Bronchial epithelial cell (primary cell): Measurements from ENCODE around the gene APOA4. TPM values are rescaled to one million over a fixed set of nuclear protein-coding genes. Genes with fewer than 3 reads are reported as not detected.

Experiments
- DNase-seq: peaks from one replicate; pipeline ENCODE4 v3.0.0-alpha.2; 2010; ENCODE audit warnings: low read depth
- FAIRE-seq: peaks from 2 replicates; lab custom pipeline; 2011; peaks lifted over from hg19 to GRCh38; lab: Jason Lieb, UNC
- H3K27me3 ChIP-seq: 2 replicates; pipeline ENCODE4 v1.5.1; 2011; ENCODE audit warnings: low read length; ENCODE audit not compliant: control insufficient read depth, insufficient read depth
- H3K36me3 ChIP-seq: 2 replicates; pipeline ENCODE4 v1.5.1; 2011; ENCODE audit warnings: low read length; ENCODE audit not compliant: control insufficient read depth, insufficient read depth
- H3K4me3 ChIP-seq: 2 replicates; pipeline ENCODE4 v1.5.1; 2011; ENCODE audit warnings: mild to moderate bottlenecking, low read depth, low read length, control low read depth
- total RNA-seq: library from RNA; depleted of rRNA; stranded (reverse); fragments of >200 nt; gene quantifications from 2 replicates; pipeline ENCODE4 v1.2.1, GENCODE V29; 2014
- TF ChIP-seq, protein P1 (sequence below): IDR thresholded peaks from 2 replicates; pipeline ENCODE4 v1.5.1; 2011; ENCODE audit warnings: mild to moderate bottlenecking, moderate library complexity, low read length, control low read depth, inconsistent platforms; ENCODE audit not compliant: insufficient read depth, severe bottlenecking

Gene APOA4
- total RNA-seq, 1 donor from 2014 or later, result not detected

DNA sequence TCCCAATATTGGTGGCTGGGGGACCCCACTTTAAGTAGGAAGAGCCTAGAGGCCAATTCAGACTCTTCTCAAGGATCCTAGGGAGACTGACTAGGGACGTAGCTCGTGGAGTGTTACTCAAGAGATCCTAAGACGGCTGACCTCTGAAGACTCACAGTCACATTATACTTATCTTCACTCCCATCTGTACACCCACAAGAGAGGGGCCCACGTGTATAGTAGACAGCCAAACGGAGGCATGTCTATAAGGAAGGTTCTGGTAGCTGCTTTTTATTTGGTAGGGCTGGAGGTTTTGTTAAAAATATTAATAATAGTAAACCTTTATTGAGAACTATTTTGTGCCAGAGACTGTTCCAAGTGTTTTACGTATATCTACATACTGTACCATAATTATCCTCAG lies 37.2 kb upstream of the APOA4 start:
- FAIRE-seq, result no peak
- TF ChIP-seq, protein P1, sequence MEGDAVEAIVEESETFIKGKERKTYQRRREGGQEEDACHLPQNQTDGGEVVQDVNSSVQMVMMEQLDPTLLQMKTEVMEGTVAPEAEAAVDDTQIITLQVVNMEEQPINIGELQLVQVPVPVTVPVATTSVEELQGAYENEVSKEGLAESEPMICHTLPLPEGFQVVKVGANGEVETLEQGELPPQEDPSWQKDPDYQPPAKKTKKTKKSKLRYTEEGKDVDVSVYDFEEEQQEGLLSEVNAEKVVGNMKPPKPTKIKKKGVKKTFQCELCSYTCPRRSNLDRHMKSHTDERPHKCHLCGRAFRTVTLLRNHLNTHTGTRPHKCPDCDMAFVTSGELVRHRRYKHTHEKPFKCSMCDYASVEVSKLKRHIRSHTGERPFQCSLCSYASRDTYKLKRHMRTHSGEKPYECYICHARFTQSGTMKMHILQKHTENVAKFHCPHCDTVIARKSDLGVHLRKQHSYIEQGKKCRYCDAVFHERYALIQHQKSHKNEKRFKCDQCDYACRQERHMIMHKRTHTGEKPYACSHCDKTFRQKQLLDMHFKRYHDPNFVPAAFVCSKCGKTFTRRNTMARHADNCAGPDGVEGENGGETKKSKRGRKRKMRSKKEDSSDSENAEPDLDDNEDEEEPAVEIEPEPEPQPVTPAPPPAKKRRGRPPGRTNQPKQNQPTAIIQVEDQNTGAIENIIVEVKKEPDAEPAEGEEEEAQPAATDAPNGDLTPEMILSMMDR, result no peak
- Histone ChIP-seq H3K36me3 (peaks cover 9% of the 10 kb centered on the region), H3K27me3 (no peaks in the 10 kb centered on the region), H3K4me3 (no peak overlapping the region)
- no peak for DNase-seq

DNA sequence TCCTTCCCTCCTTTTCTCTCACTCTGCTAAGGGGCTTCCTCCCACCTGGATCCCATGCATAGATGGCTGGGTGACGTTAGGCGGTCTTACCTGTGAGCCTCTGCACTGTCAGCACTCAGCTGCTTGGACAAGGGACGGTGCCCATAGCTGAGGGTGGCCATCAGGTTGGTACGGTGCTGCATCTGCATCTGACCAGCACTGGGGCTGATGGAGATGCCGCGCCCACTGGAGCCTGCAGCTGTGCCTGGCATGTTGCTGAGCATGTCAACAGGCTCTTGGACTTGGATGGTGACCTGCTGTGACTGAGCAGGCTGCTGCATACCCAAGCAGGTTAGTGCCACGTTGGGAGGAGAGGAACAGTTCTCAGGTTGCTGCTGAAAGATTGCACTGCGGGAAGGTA lies 36.1 kb upstream of the APOA4 start:
- Histone ChIP-seq H3K36me3 (peaks cover 9% of the 10 kb centered on the region), H3K4me3 (no peak overlapping the region), H3K27me3 (no peaks in the 10 kb centered on the region)
- TF ChIP-seq, protein P1, result no peak
- no peak for DNase-seq
- FAIRE-seq, result no peak

DNA sequence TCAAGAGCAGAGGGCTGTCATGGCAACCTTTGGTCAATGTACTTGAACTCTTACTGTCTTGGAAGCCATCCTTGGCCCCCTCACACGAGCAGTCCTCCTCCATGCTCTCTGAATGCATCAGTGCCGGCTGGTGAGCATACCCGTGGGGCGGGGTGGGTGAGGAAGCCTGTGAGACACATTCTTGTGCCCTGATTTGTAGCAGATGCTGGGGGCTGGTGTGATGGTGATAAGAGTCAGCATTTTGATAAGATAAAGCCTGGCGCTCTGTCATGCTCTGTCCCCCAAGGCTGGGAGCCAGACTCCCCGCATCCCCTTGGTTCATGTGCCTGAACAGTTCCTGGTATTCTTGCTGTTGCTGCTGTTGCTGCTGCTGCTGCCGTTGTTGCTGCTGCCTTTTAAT lies 34.8 kb upstream of the APOA4 start:
- DNase-seq, result no peak
- no peak for FAIRE-seq
- Histone ChIP-seq H3K27me3 (no peaks in the 10 kb centered on the region), H3K36me3 (peaks cover 9% of the 10 kb centered on the region), H3K4me3 (no peak overlapping the region)
- TF ChIP-seq, protein P1, result no peak

DNA sequence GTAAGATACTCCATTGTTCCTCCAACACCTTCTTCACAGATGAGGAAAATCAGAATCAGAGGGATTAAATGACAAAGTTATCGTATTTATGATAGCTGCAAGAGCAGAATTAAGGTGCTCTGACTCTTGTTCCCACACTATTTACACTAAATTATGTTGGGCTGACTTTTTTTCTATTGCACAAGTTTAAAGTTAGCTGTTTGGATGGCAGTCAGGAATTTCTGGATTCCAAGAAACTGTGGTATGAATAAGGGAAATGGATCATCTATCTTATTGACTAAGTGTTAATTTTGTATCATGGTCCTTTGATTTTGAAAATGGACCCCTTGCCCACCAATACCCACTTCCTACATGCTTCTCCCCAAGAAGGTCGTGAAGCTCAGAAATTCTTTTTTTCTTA lies 34.2 kb upstream of the APOA4 start:
- DNase-seq, result no peak
- TF ChIP-seq, protein P1, result no peak
- peaks cover 9% of the 10 kb centered on the region for H3K36me3 ChIP-seq
- no peaks in the 10 kb centered on the region for H3K27me3 ChIP-seq
- H3K4me3 ChIP-seq, result no peak overlapping the region
- FAIRE-seq, result no peak

DNA sequence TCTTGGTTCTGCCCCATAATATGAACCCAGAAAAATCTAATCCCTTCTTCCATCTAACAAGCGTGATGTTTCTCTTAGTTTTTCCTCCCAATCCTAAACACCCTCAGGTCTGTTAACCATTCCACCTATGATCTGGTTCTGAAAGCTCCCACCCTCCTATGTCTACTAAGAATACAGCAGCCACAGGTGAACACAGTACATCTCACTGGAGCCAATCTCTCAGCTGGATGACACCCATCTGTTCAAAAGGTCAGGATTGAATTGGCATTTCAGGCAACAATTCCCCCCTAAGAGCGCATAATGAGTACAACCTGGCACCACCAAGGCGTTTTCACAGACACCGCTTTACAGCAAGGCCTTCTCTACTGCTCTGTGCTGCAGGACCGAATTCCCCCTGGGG lies 33.3 kb upstream of the APOA4 start:
- peaks cover 9% of the 10 kb centered on the region for H3K36me3 ChIP-seq
- TF ChIP-seq, protein P1, result no peak
- DNase-seq (no peak), FAIRE-seq (no peak)
- H3K27me3 ChIP-seq, result no peaks in the 10 kb centered on the region
- H3K4me3 ChIP-seq, result no peak overlapping the region

DNA sequence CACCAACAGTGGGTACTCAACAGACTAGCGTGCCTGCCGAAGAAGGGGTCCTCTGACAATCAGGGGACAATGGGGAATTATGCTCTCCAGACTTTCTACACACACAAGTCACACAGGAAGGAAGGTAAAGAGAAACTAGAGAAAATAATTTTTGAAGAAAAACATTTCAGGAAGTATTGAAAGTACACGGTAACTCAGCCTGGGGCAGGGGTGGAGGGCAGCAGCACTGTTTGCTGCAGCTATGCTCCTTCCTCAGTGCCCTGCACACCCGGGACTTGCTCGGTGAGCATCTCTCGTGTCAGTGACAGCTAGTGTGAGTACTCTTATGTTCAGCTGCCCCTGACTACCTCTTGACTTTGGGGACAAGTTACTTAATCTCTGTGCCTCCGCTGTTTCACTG lies 32.3 kb upstream of the APOA4 start:
- TF ChIP-seq, protein P1, result no peak
- FAIRE-seq, result no peak
- no peak for DNase-seq
- H3K4me3 ChIP-seq, result no peak overlapping the region
- H3K27me3 ChIP-seq, result no peaks in the 10 kb centered on the region
- peaks cover 9% of the 10 kb centered on the region for H3K36me3 ChIP-seq
